UCSD-AML1 (cell line): ENCODE measurements around the gene ARL2.
A peak's percentile ranks its signal among the peaks of the same experiment; 100 is the strongest.

ENCODE experiments used
- DNase-seq: peaks from one replicate; lab custom pipeline; 2025; ENCODE audit not compliant: unreplicated experiment; lab: John Stamatoyannopoulos, UW

The ARL2 gene

DNA sequence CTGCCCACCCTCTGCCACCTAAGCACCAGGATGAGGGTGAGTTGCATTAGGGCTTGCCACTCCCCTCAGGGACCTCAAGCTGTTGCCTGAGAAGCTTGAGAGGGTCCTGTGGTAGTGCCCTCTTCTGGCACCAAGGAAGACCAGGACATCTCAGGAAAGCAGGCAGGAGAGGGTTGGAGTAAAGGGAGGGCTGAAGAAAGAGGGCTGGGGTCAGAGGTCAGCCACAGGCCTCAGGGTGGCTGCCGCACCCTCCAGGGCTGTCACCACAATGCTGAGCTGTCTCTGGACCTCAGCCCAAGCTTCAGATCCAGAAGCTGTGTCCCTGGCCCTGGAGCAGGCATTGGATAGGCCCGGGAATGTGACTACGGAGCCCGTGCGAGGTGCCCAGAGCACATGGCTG lies 31.1 kb downstream of the ARL2 start:
- DNase-seq = no peak

DNA sequence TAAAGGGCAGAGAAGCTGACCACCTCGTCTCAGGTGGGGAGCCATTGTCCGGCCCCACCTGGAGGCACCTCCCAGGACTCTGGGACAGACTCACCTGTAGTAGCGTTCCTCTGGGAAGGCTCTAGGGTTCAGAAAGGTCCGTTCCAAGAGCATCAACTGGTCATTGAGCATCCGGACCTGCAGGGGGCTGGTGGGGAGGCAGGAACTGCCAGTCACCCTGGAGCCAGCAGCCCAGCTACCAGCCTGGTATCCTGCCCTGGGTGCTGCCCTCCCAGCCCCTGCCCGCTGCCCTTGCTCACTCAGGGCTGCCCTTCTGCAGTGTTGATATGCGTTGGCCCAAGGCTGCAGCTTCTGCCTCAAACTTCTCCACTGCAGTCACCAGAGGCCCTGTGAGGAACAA lies 31.8 kb downstream of the ARL2 start:
- no peak for DNase-seq

DNA sequence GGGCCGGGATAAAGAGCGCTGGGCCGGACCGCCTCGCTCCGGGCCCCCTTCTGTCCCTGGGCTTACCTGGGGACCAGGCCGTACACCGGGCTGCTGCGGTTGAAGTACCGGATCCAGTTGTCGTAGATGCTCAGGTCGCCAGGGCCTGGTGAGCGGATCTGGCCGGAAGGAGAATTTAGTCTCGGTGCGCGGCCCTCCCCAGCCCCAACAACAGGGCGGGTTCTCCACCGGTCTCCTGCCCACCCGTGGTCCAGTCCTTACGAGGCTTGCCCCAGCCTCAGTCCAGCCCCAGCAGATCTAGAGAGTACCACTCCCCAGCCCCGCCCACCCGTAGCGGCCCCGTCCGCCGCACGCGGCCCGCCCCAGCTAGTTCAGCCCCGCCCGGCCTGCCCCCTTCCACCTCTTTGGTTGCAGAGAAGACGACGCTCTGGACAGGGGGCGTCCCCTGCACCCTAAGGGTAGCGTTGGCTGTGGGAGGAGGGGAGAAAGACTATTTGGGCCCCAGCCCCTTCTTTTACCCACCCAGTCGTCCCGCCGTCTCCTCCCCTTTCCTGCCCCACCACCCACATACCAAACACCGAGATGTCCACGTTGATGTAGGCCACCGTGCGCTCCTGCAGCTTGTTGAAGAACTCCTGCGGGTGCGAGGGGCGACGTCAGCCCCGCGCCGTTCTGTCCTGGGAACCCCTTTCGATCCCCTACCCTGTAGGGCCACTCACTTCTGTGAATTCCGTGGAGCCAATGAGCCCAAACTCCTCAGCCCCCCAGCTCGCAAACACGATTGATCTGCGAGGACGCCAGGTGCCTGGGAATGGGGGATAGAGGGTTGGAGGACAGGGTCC lies 33.8 kb downstream of the ARL2 start:
- DNase-seq = no peak

DNA sequence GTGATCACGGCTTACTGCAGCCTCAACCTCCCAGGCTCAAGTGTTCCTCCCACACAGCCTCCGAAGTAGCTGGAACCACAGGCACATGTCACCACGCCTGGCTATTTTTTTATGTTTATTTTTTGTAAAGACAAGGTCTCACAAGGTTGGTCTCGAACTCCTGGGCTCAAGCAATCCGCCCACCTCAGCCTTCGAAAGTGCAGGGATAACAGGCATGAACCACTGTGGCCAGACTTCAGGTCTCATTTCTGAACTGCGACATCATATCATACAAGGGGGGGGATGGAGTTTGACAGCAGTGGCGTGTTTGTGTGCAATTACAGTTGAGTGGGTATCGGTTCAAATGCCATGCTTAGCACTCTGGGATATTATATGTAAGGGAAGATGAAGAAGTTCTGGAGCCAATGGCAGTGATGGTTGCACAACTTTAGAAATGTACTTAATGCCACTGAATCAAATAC lies 37.5 kb downstream of the ARL2 start:
- no peak for DNase-seq

DNA sequence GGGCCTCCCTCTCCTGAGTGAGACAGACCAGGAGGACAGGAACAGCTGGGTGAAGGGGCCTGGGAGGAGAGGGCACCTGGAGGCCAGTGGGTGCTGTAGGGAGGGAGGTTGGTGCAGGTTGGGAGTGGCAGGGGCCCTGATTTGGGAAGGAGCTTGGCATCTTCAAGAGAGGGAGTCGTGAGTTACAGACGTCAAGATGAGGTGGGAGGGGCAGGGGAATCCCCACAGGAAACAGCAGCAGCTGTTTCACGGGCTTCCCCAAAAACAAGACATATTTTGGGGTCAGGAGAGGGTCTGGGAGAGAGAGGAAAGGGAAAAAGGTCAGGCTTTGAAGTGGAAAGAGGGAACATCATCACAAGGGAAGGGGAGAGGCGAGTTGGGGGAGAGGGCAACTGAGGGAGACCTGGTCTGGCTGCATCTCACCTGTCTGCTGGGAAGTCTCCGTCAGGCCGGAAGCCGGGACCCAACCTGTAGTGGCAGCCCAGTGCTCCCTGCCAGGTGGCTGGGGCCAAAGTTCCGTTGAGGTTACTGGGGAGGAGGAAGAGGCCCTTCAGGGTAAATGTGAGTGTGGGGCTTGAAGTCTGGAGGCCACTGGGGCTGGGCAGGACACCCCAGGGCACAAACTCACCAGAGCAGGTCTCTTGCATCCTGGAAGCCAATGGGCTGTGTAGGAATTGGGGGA lies 40.0 kb downstream of the ARL2 start:
- no peak for DNase-seq

DNA sequence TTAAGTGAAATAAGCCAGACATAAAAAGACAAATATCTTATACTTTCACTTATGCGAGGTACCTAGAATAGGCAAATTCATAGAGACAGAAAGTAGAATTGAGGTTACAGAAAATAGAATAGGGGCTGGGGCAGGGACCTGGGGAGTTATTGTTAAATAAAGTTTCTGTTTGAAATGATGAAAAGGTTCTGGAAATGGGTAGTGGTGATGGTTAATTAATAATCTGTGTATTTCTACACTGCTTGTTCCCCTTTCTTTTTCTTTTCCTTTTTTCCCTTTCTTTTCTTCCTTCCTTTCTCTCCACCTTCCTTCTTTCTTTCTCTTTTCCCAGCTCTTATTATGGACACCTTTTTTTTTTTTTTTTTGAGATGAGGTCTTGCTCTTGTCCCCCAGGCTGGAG lies 41.6 kb downstream of the ARL2 start:
- DNase-seq = no peak

DNA sequence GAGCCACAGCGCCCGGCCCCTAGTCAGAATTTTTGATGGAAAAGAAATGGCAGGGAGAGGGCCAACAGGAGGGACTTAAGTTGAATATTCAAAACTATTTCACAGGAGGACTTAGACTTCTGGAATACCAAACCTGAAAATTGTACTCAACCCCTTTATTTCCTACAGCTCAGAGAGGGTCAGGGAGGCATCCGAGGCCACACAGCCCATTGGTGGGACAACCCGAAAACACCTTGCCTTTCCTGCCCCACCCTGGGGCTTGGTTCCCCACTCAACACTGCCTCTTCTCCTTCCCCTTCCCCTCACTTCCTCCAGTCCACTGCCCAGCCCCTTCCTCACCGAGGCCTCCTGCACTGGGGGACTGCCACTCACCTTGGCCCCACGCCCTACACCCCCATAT lies 43.0 kb downstream of the ARL2 start:
- no peak for DNase-seq

DNA sequence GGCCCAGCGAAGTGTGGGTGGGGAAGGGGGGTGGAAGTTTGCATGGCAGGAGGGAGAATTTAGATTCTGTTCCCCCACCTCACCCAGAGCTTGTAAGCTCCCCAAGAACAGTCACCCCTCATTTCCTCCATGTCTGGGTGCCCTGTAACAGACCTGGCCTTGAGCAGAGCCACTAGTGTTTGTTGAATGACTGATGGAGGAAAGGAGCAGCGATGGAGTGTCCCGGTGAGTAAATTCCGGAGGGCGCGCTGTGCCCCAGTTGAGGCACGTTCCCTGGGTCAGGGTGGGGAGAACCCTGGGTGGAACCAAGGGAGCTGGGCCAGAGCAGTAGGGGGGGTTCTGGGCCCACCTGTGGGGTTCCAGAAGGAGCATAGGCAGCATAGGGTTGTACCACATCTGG lies 43.6 kb downstream of the ARL2 start:
- DNase-seq = no peak

DNA sequence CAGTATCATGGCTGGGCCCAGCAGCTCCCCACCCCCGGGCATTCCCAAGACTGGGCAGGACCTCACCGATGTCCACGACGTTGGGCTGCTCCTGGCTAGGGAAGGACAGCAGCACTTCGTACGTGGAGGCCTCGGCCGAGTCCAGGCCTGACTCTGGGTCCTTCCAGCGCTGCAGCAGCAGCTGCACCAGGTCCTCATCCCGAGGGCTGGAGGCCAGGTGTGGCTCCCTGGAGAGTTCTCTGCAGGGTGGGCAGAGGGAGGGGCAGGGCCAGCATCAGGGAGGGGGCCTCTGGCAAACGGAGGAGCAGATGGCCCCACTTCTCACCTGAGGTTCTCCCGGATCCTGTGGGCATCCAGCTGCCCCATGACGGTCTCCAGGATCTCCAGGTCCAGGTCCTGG lies 44.1 kb downstream of the ARL2 start:
- no peak for DNase-seq

DNA sequence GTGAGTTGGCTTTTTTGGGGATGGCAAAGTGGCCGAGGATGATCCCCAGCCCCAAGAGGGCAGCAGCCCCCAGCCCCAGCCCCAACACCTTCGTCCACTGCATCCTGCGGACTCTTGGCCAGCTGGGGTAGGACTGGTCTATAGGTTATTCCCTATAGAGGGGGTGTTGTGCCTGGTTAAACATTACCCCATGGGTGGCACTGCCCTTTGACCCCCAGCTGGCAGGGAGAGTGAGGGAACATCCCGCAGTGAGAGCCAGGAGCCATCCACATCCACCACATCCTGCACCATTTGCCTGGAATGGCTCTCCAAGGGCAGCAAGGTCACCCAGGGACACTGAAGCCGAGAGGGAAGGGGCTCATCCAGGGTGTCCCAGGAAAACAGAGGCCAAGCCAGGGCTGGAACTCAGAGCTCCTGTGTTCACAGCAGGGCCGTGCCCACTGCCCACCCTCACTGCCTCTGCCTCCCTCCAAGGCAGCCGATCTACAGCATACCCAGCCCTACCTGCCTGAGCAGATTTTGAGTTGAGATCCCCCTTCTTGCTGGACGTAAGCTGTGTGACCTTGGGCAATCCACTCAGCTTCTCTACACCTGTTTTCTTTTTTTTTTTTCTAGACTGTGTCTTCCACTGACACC lies 44.6 kb downstream of the ARL2 start, which contains the start of gene NAALADL1:
NAALADL1 (minus strand) TSS at position 135 of the 636 bp plus-strand sequence; CDS start at position 103, 32 bp downstream.
- no peak for DNase-seq

DNA sequence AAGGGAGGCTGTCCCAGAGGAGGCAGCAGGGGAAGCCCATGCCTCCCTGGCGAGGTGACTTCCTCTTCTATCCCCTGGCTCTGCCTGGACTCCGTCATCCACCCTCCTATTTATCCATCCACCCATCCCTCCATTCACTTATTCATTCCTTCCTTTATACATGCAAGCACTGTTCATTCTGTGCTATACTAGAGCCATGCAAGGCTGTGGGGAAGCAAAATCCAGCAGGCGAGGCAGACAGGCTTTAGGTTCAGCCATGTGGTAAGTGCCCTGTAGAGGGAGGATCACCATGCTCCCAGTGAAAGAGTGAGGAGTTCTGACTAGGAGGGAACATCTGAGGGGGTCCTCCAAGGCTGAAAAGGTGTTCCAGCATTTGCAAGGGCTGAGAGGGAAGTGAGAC lies 45.6 kb downstream of the ARL2 start:
- DNase-seq = no peak

DNA sequence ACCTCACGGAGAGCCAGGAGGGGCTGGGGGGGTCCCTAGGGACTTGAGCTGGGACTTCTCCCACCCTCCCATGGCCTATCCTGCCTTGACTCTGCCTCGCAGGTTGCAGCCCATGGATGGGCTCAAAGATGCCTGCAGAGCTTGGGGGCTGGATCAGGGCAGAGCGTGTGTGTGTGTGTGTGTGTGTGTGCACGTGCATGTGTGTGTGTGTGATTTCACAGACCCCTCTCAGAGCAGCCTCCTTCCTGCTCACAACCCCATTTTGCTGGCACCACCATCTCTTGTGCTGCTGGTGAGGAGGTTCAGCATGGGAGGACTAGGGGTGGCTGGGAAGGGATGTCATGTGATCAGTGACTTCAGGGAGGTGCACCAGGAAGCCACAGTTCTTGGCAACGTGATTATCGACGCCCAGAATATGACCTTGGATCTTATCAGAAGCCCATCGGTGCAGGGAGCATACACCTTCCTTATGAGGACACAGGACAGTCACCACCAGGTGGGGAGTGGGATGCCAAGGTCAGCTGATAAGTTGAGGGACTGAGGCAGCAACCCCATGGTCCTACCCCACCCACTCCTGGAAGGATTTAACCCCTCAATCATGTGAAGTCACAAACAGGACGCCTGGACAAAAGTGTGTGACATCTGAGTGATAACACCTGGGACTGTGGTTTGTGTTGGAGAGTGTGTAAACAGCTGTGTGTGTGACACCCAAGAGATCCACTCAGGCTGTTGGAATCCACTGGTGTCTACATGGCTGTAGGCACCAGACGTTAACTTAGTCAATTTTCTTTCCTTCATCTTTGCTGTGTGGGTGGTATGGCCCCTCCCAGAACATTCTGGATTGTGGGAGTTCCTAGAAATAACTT lies 46.2 kb downstream of the ARL2 start:
- DNase-seq = no peak

DNA sequence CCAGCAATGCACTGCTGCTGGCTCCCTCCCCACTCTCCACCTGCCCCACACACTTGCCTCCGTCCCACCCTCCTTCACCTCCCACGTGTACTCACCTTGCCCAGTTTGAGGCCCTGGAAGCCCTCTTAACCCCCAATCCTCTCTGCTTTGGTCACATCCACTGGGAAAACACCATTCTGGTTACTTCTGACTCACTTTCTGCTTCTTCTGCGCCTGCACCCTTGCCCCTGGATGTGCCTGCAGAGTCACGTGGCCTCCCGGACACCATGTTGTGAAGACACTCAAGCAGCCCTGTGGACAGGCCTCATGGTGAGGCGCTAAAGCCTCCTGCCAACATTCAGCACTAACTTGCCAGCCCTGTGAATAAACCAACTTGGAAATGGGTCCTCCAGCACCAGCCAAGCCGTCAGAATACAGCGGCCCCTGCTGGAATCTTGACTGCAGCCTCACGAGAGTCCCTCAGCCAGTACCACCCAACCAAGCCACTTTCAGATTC lies 47.0 kb downstream of the ARL2 start:
- DNase-seq = no peak

DNA sequence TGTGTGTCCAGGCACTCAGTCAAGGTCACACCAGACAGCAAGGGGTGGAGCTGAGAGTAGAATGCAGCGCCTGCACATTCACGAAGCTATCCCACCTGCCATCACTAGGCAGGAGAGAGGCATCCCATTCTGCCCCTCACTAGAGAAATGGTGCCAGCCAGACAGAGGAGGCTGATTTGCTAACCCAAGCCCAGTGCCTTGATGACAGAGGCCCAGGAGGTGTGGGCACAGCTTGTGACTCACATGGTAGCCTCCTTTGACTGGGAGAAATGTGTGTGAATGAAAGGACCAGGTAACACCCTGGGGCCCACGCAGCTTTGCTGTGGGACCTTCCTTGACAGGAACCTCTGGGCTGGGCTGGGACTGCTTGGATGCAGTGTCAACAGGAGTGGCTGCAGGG lies 49.6 kb downstream of the ARL2 start:
- no peak for DNase-seq

DNA sequence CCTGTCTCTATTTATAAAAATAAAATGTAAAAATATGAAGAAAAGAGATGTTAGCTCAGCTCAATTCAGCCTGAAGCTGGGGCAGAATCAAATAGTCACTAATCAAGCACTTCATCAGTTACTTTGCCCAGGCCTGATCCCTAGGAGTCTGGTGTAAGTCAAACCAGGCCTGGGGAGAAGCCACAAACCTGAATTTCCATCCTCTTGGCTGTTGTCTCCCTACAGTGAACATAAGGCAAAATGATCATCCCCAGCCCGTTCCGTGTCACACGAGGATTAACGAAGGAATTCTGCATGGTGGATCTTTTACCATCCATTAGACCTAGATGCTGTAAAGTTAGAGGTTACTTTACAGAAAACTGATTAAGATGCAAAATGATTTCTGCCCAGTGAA lies 50.9 kb downstream of the ARL2 start:
- DNase-seq = no peak

DNA sequence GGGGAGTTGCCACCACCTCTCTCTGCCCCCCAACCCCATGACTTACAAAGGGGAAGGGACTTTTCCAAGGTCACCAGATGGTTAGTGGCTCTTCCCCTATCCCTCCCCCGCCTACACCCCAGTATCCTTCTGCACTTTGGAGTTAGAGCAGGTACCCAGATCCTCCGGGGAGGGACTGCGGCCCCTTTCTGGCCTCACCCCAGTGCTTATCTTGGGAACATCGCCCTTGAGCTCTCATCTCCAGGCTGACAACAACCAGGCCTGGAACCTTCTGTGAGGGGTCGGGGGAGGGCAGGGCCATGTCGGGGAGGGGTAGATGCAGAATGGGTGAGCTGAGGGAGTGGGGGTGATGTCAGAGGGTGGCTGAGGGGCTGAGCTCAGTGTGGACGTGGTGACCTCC lies 51.9 kb downstream of the ARL2 start:
- DNase-seq = no peak

DNA sequence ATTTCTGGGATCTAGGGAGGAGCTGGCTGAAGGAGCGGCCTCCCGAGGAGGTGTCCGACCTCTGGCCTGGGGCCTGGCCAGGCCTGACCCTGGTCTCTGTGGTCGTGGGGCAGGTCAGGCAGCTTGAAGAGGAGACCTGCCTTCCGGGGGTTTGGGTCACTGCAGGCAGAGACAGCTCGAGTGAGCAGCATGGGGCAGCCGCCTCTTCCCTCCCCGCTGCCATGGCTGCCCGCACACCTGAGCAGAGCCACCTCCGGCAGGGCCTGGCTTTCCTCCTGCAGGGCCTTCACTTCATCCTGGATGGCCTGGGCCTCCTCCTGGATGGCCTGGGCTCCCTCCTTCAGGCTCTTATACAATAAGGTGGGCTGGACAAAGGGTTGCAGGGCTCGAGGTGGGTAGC lies 52.4 kb downstream of the ARL2 start:
- no peak for DNase-seq

DNA sequence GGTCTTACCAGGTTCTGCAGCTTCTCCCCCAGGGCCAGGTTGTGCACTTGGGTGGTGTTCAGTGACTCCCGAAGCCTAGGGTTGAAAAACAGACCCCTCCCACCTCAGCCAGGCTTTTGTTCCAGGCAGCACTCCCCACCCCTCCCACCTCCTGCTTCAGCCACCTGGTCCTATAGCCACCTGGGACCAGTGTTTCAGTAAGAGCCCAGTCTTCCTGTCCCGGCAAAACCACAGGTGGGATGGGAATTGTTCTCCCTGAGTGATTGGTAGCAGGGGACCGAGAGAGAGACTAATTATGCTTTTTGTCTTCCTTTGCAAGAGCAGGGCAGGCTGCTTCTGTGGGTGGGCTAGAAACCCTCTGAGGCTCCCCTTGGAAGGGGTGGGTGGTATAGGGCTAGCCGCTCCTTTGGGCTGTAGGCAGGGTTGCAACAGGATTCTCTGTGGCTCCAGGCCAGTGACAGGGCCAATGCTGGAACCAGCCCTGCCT lies 52.9 kb downstream of the ARL2 start:
- DNase-seq = no peak

DNA sequence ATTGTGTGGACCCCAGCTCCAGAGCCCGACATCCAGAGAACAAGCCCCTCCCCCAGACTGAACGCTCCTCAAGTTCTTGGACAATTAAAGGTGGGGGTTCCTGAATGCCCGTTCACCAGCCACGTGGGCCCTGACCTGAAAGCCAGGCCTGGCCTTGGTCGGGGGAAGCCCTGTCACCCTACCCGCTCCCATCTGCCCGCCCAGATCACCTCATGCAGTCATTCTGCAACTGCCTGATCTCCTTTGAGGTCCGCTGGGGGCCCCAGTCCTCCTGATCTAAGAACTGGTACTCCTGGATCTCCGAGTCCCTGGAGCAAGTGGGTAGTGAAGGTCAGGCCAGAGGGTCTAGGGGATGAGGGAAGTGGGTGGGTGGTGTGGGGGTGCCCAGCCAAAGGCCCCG lies 53.5 kb downstream of the ARL2 start:
- DNase-seq = no peak

DNA sequence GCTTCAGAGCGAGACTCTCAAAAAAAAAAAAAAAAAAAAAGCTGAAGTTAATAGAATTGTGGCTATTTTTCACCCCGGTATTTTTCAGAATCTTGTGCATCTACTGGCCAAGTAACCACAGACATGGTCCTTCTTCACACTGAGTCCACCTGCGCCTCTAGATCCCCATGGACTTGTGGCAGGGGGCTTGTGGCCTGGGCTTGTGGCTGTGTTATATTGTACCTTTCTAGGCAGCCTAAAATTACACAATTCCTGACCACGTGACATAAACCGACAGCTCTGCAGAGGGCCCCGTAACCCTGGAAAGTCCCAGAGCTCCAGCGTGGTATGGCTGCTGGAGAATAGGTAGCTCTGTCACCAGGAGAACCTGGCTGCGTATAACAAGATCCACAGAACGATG lies 55.3 kb downstream of the ARL2 start:
- peak; percentile 21 for DNase-seq
